Measurements from ENCODE around the gene MRGPRX1. TPM values are rescaled to one million over a fixed set of nuclear protein-coding genes. Genes with fewer than 3 reads are reported as not detected.

MRGPRX1 gene
- total RNA-seq, 1 experiment from 2014 or later: not detected

- H3K27me3 ChIP-seq (replicated peaks; ENCODE audit: control insufficient read depth, insufficient read depth, low read length): no peaks in the 10 kb centered on the region
- Mint-ChIP-seq H3K27ac (ENCODE audit: unreplicated experiment) (no peak overlapping the region), H3K9me3 (ENCODE audit: unreplicated experiment) (peaks cover 20% of the 10 kb centered on the region), H3K36me3 (ENCODE audit: insufficient read depth, unreplicated experiment) (no peaks in the 10 kb centered on the region), H3K4me3 (ENCODE audit: unreplicated experiment) (no peak overlapping the region), H3K4me1 (ENCODE audit: low read depth, unreplicated experiment) (peaks cover 7% of the 10 kb centered on the region), H3K27me3 (ENCODE audit: insufficient read depth, unreplicated experiment) (no peaks in the 10 kb centered on the region)
- no peak overlapping the region for H3K4me3 ChIP-seq (ENCODE audit: low read depth, low read length)
- no TSS peak for BruUV-seq (replicated peaks)
- POLR2A ChIA-PET: no interaction called here
- intact Hi-C loops (cut with micrococcal nuclease; ENCODE audit: unreplicated experiment): no loop called here
- H3K9me3 ChIP-seq: peaks cover 3% of the 10 kb centered on the region; the same call in 1 of the 2 replicates
- CTCF ChIA-PET: no interaction called here
- no peak for DNase-seq
- 0 out of 2 replicates have a peak, but pooled peaks cover 3% of the 10 kb centered on the region for H3K4me1 ChIP-seq
- no peak for TF ChIP-seq CTCF (IDR thresholded peaks at IDR 0.05; ENCODE audit: insufficient read depth in 1 of 2, low read depth in 1 of 2, low read length in 1 of 2, severe bottlenecking in 1 of 2, unreplicated experiment in 1 of 2)
- no peaks in the 10 kb centered on the region for H3K36me3 ChIP-seq (ENCODE audit: control insufficient read depth, insufficient read depth, low read length)
These were observed 42.7 kb upstream of the MRGPRX1 start for GRCh38 chr11:18981897-18982296.

- intact Hi-C loops (cut with micrococcal nuclease; ENCODE audit: unreplicated experiment): loop anchor here (2.0 to 5.0 kb wide), 3 partner anchors 15 to 129 kb away; no protein-coding TSS in a partner anchor
- Mint-ChIP-seq H3K4me3 (ENCODE audit: unreplicated experiment) (no peak overlapping the region), H3K36me3 (ENCODE audit: insufficient read depth, unreplicated experiment) (no peaks in the 10 kb centered on the region), H3K27ac (ENCODE audit: unreplicated experiment) (peak overlapping the region; percentile 56), H3K4me1 (ENCODE audit: low read depth, unreplicated experiment) (peaks cover 13% of the 10 kb centered on the region), H3K9me3 (ENCODE audit: unreplicated experiment) (peaks cover 21% of the 10 kb centered on the region), H3K27me3 (ENCODE audit: insufficient read depth, unreplicated experiment) (no peaks in the 10 kb centered on the region)
- no peak overlapping the region for H3K4me3 ChIP-seq (ENCODE audit: low read depth, low read length)
- POLR2A ChIA-PET: no interaction called here
- TF ChIP-seq CTCF (IDR thresholded peaks at IDR 0.05; ENCODE audit: insufficient read depth in 1 of 2, low read depth in 1 of 2, low read length in 1 of 2, severe bottlenecking in 1 of 2, unreplicated experiment in 1 of 2): peak in 1 of 2 experiments; percentile 16
- CTCF ChIA-PET: interaction anchor here (0.7 kb wide), 1 partner anchor 16 kb away, joined by 3 read pairs; no protein-coding TSS in a partner anchor
- H3K4me1 ChIP-seq: peaks cover 13% of the 10 kb centered on the region
- no peaks in the 10 kb centered on the region for H3K36me3 ChIP-seq (ENCODE audit: control insufficient read depth, insufficient read depth, low read length)
- no peaks in the 10 kb centered on the region for H3K27me3 ChIP-seq (replicated peaks; ENCODE audit: control insufficient read depth, insufficient read depth, low read length)
- DNase-seq: peak; percentile 52 to 53
- no TSS peak for BruUV-seq (replicated peaks)
- peaks cover 3% of the 10 kb centered on the region; the same call in 1 of the 2 replicates for H3K9me3 ChIP-seq
These were observed 35.0 kb upstream of the MRGPRX1 start for GRCh38 chr11:18974192-18974591.

GRCh38 chr11:18972336-18972735 is 33.1 kb upstream of the MRGPRX1 start:
- intact Hi-C loops (cut with micrococcal nuclease; ENCODE audit: unreplicated experiment): loop anchor here (5.0 kb wide), 1 partner anchor 70 kb away; no protein-coding TSS in a partner anchor
- no peak for DNase-seq
- H3K27ac Mint-ChIP-seq (ENCODE audit: unreplicated experiment): peak overlapping the region; percentile 10
- Histone ChIP-seq H3K4me3 (ENCODE audit: low read depth, low read length) (no peak overlapping the region), H3K4me1 (peaks cover 13% of the 10 kb centered on the region), H3K9me3 (no peaks in the 10 kb centered on the region), H3K36me3 (ENCODE audit: control insufficient read depth, insufficient read depth, low read length) (no peaks in the 10 kb centered on the region), H3K27me3 (replicated peaks; ENCODE audit: control insufficient read depth, insufficient read depth, low read length) (no peaks in the 10 kb centered on the region)
- no peaks in the 10 kb centered on the region for H3K36me3 Mint-ChIP-seq (ENCODE audit: insufficient read depth, unreplicated experiment)
- no peaks in the 10 kb centered on the region for H3K27me3 Mint-ChIP-seq (ENCODE audit: insufficient read depth, unreplicated experiment)
- BruUV-seq (replicated peaks): no TSS peak
- peaks cover 21% of the 10 kb centered on the region for H3K9me3 Mint-ChIP-seq (ENCODE audit: unreplicated experiment)
- no peak overlapping the region for H3K4me3 Mint-ChIP-seq (ENCODE audit: unreplicated experiment)
- ChIA-PET CTCF (no interaction called here), POLR2A (no interaction called here)
- H3K4me1 Mint-ChIP-seq (ENCODE audit: low read depth, unreplicated experiment): peaks cover 13% of the 10 kb centered on the region
- TF ChIP-seq CTCF (IDR thresholded peaks at IDR 0.05; ENCODE audit: insufficient read depth in 1 of 2, low read depth in 1 of 2, low read length in 1 of 2, severe bottlenecking in 1 of 2, unreplicated experiment in 1 of 2): no peak
